Stimulated activated CD4-positive, alpha-beta T cell treated with anti-CD3 and anti-CD28 coated beads, Interleukin-15, amount 100 ng/mL, for 1 hour (primary cell): ENCODE measurements around the gene PRM1.

Experiments
- DNase-seq, 2 donors: peaks; one replicate each; pipeline ENCODE4 v3.0.0-alpha.2; 2020; ENCODE audit warnings: low read depth in 1 of 2, low spot score in 1 of 2

PRM1 gene

DNA sequence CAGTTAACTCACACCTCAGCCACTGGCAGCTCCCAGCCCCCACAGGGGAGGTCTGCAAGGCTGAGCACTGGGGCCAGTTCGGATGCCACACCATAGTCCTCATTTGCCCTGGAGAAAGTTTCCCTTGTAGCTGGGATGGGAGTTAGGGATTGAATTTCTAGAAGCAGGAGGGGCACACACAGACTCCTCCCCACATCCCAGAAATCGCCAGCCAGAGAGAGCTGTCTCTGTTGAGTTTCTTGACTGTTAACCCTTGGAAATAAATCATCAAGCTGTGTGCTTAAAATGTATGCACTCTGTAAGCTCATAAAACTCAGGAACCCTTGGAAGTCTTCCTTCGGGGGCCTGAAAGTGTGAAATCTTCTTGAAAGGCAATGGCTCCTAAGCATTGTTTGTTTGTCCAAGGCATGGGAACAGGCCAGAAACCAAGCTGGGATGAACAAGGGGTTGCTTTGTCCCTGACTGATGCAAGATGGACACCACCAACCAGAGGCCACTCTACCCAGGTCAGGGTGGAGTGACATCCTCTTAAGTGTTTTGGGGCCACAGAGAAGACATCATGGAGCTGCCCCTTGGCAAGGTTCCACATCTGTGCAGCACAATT is 7.3 kb downstream of the PRM1 start:
- no peak for DNase-seq

GRCh38 chr16:11272921-11273720 is 8.0 kb downstream of the PRM1 start, which contains the start of gene PRM3:
Gene PRM3, minus strand, starts transcription at chr16:11273629. Its CDS starts 34 bp downstream, at chr16:11273595.
- no peak for DNase-seq

DNA sequence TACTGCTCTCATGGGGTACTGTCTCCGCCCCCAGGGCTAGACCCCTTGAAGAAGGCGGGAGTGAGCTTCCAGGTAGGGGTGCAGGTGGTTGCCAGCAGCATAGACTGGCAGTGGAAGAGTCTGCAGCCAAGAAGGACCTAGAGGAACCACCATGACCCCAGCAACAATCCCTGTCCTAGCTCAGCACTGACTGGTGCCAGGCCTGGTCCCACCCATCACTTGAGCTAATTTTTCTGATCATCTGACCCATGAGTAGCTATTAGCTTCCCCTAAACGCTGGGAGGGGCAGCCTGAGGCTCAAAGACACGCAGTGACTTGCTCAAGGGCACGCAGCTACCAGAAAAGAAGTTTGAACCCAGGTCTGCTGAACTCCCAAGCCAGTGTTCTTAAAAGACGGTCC is 8.6 kb downstream of the PRM1 start:
- DNase-seq: no peak

GRCh38 chr16:11271610-11272009 is 9.5 kb downstream of the PRM1 start:
- DNase-seq: no peak

GRCh38 chr16:11270602-11271162 is 10.4 kb downstream of the PRM1 start:
- no peak for DNase-seq

- no peak for DNase-seq
These were observed 12.2 kb downstream of the PRM1 start, which contains the start of gene TNP2 for GRCh38 chr16:11268921-11269375. Gene TNP2, minus strand, starts transcription at chr16:11269325. Its CDS starts 63 bp downstream, at chr16:11269262.

- DNase-seq: no peak
These were observed 16.0 kb downstream of the PRM1 start for GRCh38 chr16:11265124-11265523.

DNA sequence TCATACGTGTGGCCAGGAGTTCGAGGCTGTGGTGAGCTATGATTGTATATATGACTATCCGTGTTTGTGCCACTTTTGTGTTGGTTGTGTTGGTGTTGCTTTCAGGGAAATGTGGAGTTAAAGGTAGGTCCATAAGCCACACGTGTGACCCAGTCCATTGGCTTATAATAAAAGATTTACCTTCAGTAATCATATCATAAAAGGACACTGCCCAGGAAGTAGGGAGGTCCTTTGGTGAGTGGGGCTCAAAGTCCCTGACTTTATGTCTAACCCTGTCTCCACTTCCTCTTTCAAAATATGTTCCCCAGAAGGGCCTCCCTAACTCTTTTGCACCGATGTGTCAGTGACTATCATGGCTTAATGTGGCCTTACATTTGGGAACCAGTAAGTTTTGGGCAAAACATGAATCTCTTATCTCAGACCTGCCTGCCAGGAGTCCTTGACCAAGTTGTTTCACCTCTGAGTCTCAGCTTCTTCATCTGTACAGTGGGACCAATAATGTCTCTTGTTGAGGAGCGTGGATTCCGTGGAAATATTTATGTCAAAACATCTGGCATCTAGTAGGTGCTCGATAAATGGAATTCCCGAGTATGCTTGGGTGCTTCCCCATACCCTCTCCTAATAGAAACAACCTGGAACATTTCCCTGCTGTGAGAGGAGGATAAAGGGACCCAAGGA is 16.8 kb downstream of the PRM1 start:
- no peak for DNase-seq

GRCh38 chr16:11263737-11264136 is 17.4 kb downstream of the PRM1 start:
- no peak for DNase-seq

DNA sequence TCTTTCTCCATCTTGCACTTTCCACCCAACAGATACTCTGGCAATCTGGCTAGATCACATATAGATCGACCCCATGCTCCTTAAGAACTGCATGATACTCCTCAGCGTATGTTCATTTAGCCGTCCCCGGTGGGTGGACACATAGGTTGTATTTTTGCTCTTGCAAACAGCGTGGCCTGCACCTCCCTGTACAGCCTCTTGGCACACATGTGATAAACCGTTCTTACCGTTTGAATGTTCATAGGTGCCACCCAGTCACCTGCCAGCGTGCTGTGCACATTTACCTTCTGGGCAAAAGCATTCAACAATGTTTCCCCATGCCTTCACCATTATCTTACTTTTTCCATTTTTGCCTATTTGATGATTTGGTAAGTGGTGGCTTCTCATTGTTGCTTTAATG is 18.2 kb downstream of the PRM1 start:
- DNase-seq: no peak

DNA sequence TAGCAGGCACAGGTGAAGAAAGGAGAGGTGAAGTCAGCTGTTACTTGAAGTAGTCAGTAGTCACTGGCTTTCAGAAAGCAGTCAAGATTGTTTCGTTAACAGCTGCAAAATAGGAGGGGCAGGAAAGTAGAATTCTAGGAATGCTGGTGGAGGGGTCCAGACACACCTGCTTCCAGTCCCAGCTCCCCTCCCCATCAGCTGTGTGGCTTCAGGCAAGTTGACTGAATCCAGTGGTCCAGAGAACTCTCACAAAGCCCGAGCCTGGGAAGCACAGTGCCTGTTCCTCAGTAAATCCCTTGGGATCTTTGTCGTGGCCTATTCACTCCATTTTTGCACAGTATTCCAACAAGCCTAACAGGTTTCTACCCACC is 20.5 kb downstream of the PRM1 start:
- no peak for DNase-seq

DNA sequence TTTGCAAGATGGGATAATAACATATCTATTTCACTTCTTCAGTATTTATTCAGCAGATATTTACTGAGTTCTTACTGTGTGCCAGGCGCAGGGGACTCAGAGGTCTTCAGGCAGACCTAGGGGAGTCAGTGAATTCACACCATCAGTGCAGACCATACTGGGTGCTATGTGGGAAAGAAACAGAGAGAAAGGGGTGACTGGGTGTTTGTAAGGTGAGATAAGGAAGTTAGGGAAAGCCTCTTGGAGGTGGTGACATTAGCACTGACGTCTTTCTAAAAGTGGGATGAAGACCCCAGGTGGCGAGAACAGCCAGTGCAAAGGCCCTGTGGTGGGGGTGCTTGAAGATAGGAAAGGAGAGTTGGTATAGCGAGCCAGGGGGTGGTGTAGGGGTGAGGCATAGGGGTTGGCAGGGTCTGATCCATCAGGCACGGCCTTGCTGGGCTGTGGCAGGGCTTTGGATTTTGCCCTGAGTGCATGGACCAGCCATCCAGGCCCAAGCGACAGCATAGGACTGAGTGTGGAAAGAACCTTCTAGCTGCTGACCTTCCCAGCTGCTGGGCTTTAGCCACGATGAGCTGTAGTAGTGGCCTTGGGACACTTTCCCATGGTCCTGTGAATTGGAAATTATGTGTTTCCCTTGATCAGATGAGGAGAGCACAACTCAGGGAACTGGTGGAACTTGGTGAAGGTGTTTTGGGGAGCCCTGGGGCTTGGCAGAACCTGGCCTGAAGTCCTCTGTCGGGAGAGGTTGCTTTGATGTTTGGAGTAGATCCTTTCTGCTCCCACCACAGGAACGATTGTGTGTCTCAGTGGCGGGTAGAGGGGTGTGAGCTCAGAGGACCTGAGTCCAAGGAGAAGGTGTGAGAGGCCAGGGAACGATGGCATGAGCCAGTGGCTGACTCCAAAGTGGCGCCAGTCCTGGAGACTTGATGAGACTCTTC is 21.2 kb downstream of the PRM1 start:
- no peak for DNase-seq

- DNase-seq: no peak
These were observed 22.3 kb downstream of the PRM1 start for GRCh38 chr16:11258553-11259492.

GRCh38 chr16:11257131-11257938 is 23.8 kb downstream of the PRM1 start:
- DNase-seq: peak in 1 of 2 donors; percentile 34

DNA sequence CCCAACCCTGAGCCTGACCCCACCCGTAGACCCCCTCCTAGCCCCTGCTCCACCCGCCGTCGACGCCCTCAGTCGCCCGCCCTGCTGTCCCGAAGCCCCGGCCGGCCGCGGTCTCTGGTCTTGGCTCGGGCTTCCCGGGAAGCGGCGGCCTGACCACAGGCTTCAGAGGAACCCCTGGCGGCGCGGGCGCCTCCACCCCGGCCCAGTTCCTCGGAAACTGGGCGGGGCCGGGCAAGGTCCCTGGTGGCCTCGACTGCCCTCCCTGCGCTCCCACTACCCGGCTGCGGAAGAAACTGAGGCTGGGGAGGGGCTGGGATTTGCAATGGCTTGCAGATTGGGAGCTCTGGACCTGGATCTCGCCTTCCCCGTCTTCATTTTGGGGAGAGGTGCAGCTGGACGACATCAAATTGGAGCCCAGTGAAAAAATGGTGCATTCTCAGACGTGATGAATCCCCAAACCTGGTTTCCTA is 24.4 kb downstream of the PRM1 start:
- DNase-seq: no peak

- DNase-seq: peak; percentile 86 to 91
These were observed 25.1 kb downstream of the PRM1 start, which contains the start of gene SOCS1 for GRCh38 chr16:11255737-11256660. Gene SOCS1, minus strand, starts transcription at chr16:11256204. Its CDS starts 726 bp downstream, at chr16:11255478.
